Upper lobe of right lung (tissue), 1 donor: ENCODE results near the gene RAPGEF6. TPM values are rescaled to one million over a fixed set of nuclear protein-coding genes. Genes with fewer than 3 reads are reported as not detected.

Experiments
- ATAC-seq: fragments of 200-7000 bp; cut with Tn5 transposase; one replicate; pipeline ENCODE4 v1.9.1; 2020; ENCODE audit warnings: mild to moderate bottlenecking, moderate library complexity
- DNase-seq: peaks from one replicate; pipeline ENCODE4 v3.0.0-alpha.2; 2020
- H3K27ac ChIP-seq: fragments of 200-600 bp; one replicate; pipeline ENCODE4 v1.8.0; 2022
- H3K27me3 ChIP-seq: fragments of 200-600 bp; one replicate; pipeline ENCODE4 v1.8.0; 2022; ENCODE audit warnings: mild to moderate bottlenecking
- H3K36me3 ChIP-seq: fragments of 200-600 bp; one replicate; pipeline ENCODE4 v1.8.0; 2022
- H3K4me1 ChIP-seq: fragments of 200-600 bp; one replicate; pipeline ENCODE4 v1.8.0; 2022
- H3K4me3 ChIP-seq: fragments of 200-600 bp; one replicate; pipeline ENCODE4 v1.8.0; 2022; ENCODE audit warnings: mild to moderate bottlenecking
- H3K9me3 ChIP-seq: fragments of 200-600 bp; one replicate; pipeline ENCODE4 v1.8.0; 2022
- CTCF ChIP-seq: fragments of 200-600 bp; IDR thresholded peaks from one replicate; pipeline ENCODE4 v1.8.0; 2022; ENCODE audit warnings: antibody characterized with exemption
- intact Hi-C: fragments of 100-400 bp; cut with DNase I; formaldehyde crosslinking; loops from one replicate; pipeline ENCODE4 v1.11.0; 2022
- total RNA-seq: library from RNA; stranded (reverse); fragmentation: NEBNext Ultra II Directional; extraction: Animal tissue kit (Norgen Biotek cat#: 25700); gene quantifications from one replicate; pipeline ENCODE4 v1.2.1, GENCODE V29; 2021
- donor health status: DM: no; HTN: yes; CAD: no; lungs with severe emphysema.

RAPGEF6 gene
- total RNA-seq, 1 donor from 2014 or later, result 27.2 TPM

DNA sequence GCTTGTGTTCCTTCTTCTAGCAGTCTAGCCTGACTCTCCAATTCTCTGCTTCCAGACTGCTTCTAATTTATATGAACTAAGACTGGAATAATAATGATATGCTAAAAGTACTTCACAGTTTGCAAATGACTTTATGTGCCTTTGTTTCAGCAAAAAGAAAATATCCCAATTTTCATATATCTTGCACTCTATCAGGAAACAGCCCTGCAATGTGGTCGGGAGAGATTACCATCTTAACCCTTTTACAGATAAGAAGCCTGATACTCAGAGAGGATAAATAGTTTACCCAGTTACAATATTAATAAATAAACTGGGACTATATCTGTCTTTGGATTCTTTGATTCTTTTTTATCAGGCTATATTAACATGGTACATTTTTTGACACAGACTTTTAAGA is 245.2 kb downstream of the RAPGEF6 start:
- intact Hi-C loops, result no loop called here
- peaks cover 19% of the 10 kb centered on the region for H3K4me1 ChIP-seq
- ATAC-seq, result no peak

DNA sequence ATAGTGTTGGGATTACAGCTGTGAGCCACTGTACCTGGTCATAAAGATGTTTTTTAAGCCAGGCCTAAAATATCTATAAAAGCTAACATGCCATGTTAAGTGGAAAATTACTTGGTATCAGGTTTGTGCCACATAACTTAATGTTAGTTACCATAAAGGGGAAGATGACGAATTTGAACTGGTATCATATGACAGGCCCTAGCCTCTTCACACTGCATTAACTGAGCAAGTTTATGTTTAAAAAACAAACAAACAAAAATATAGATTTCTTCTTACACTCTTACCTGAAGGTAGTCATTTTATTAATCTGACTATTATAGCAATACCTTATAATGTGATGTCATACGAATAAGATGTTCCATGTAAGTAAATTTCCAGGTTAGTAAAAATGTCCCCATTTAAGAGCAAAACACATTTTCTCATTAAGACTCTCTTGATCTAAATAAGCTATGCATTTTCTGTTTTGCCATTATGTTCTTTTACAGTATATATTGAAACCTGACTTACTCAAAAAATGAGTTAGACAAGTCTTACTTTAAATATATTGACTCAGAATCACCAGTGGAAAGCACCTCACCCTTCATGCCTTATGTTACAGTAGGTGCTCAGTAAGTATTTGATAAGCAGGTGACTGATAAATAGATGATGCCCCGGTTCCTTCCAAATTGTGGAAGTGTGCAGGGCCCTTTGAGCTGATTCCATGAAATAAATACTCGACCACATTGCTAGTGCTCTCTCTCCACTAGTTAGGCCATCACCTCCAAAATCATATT is 245.7 kb downstream of the RAPGEF6 start:
- ATAC-seq (no peak), DNase-seq (no peak)
- intact Hi-C loops, result no loop called here
- no peak for TF ChIP-seq CTCF
- no peak overlapping the region for H3K27ac ChIP-seq
- peaks cover 19% of the 10 kb centered on the region for H3K4me1 ChIP-seq
- peaks cover 49% of the 10 kb centered on the region for H3K36me3 ChIP-seq
- H3K27me3 ChIP-seq, result no peaks in the 10 kb centered on the region
- H3K4me3 ChIP-seq, result no peak overlapping the region
- no peaks in the 10 kb centered on the region for H3K9me3 ChIP-seq

More for the DNA sequence above, 245.2 kb downstream of the RAPGEF6 start:
- no peak overlapping the region for H3K27ac ChIP-seq
- H3K36me3 ChIP-seq, result peaks cover 51% of the 10 kb centered on the region
- no peaks in the 10 kb centered on the region for H3K27me3 ChIP-seq
- no peak overlapping the region for H3K4me3 ChIP-seq
- TF ChIP-seq CTCF, result no peak
- DNase-seq, result no peak
- no peaks in the 10 kb centered on the region for H3K9me3 ChIP-seq

GRCh38 chr5:131387255-131387654 is 247.8 kb downstream of the RAPGEF6 start:
- no peak overlapping the region for H3K27ac ChIP-seq
- no peaks in the 10 kb centered on the region for H3K9me3 ChIP-seq
- DNase-seq (no peak), ATAC-seq (no peak)
- peaks cover 9% of the 10 kb centered on the region for H3K4me1 ChIP-seq
- TF ChIP-seq CTCF, result no peak
- H3K36me3 ChIP-seq, result peaks cover 42% of the 10 kb centered on the region
- H3K4me3 ChIP-seq, result no peak overlapping the region
- intact Hi-C loops, result no loop called here
- no peaks in the 10 kb centered on the region for H3K27me3 ChIP-seq

- no peaks in the 10 kb centered on the region for H3K27me3 ChIP-seq
- no peaks in the 10 kb centered on the region for H3K9me3 ChIP-seq
- no peak overlapping the region for H3K4me3 ChIP-seq
- ATAC-seq (no peak), DNase-seq (no peak)
- peaks cover 38% of the 10 kb centered on the region for H3K36me3 ChIP-seq
- no peak overlapping the region for H3K27ac ChIP-seq
- H3K4me1 ChIP-seq, result peaks cover 8% of the 10 kb centered on the region
- TF ChIP-seq CTCF, result no peak
- intact Hi-C loops, result no loop called here
These were observed 248.2 kb downstream of the RAPGEF6 start for GRCh38 chr5:131386779-131387178.

DNA sequence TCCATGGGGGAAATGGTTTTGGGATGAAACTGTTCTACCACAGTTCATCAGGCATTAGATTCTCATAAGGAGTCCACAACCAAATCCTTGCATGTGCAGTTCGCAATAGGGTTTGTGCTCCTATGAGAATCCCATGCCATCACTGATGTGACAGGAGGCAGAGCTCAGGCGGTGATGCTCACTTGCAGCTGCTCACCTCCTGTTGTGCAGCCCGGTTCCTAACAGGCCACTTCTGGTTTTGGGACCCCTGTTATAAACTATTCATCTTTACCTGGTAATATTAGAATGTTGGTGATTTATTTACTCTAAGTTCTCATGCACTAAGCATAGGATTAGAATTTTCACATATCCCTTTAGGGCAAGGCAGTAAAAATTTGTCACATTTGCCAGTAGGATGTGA is 248.9 kb downstream of the RAPGEF6 start:
- Histone ChIP-seq H3K4me1 (peaks cover 8% of the 10 kb centered on the region), H3K36me3 (peaks cover 31% of the 10 kb centered on the region), H3K9me3 (no peaks in the 10 kb centered on the region), H3K27me3 (no peaks in the 10 kb centered on the region), H3K4me3 (no peak overlapping the region), H3K27ac (no peak overlapping the region)
- no peak for ATAC-seq
- TF ChIP-seq CTCF, result no peak
- no peak for DNase-seq
- intact Hi-C loops, result no loop called here
